Hematopoietic multipotent progenitor cell treated with erythropoietin and hydrocortisone succinate and interleukin-3 and kit ligand, for 4 days (in vitro differentiated cells): Measurements from ENCODE around the gene PRICKLE2.

ENCODE experiments used
- DNase-seq: peaks from one replicate; pipeline ENCODE4 v3.0.0-alpha.2; 2015

The PRICKLE2 gene

GRCh38 chr3:64125561-64125960 lies 99.7 kb downstream of the PRICKLE2 start:
- no peak for DNase-seq

GRCh38 chr3:64123931-64124330 lies 101.3 kb downstream of the PRICKLE2 start:
- DNase-seq = no peak

DNA sequence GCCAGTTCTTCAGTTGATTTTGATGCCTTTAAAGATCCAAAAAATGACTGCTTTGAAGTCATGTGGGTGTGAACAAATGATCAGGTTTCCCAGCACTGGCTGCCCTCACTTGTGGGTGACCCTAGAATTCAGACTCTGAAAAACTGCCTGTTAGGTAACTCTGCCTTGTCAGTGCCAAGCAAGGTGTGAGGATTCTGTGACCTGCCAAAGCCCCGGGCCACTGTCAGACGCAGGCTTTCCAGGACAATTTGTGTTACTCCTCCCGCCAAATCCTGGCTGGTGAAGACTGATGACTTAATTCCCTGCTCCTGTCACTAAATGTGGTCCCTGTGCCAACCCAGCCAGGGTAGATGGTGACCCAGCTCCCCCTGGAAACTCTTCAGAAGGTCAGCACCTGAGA lies 102.8 kb downstream of the PRICKLE2 start:
- DNase-seq = no peak

GRCh38 chr3:64121750-64122311 lies 103.4 kb downstream of the PRICKLE2 start:
- no peak for DNase-seq

DNA sequence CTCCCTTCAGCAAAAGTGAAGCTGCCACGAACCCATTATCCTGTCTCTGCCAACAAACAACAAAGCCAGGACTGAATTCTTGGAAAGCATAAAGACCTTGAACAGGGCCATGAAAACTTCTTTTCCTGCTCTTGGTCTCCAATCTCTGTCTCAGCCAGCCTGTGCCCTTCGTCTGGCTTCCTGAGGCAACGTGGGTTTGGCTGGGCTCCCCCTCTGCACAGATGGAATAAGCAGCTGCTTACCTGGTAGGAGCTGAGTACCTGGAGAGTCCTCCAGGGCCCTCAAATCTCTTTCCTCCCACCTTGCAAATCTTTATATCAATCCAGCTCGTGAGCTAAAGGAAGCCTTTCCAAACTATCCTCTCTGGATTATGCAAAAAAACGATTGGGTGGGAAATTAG lies 104.4 kb downstream of the PRICKLE2 start:
- DNase-seq = no peak

GRCh38 chr3:64117483-64117882 lies 107.8 kb downstream of the PRICKLE2 start:
- DNase-seq = no peak

- no peak for DNase-seq
Measured at GRCh38 chr3:64114651-64115050, 110.6 kb downstream of the PRICKLE2 start.

DNA sequence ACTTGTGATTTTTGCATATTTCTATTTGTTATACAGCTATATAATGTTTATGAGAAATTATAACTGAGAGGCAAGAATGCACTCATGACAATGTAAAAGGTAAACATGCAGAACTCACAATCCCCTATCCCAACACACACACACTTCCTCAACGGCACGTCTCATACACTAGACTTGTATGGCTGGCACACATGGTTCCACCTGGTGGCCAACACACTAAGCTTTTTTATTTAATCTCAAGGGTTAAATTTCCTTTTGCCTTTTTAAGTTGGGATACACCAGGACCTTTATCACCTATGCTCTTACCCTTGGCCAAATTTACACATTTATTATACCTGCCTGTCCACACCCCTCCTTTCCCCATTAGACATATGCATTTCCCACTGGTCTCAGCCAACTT lies 113.4 kb downstream of the PRICKLE2 start:
- no peak for DNase-seq

GRCh38 chr3:64111083-64111482 lies 114.2 kb downstream of the PRICKLE2 start:
- DNase-seq = no peak

DNA sequence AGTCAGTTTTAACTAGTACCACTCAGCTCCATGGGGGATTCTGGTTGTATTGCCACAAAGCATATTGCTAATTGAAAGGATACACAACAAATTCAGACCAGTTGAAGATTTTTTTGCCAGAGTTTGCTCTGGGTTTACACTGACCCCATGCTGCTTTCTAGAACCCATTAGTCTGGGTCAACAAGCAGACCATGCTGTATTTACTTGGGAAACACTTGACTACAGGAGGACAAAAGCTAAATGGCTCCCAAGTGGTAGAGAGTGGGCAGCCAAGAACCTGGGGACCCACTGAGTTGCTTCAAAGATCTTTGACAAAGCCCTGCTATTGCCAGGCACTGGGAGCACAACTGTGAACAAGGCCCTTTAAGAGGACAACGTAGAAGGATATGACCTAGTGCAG lies 115.2 kb downstream of the PRICKLE2 start:
- DNase-seq = no peak

DNA sequence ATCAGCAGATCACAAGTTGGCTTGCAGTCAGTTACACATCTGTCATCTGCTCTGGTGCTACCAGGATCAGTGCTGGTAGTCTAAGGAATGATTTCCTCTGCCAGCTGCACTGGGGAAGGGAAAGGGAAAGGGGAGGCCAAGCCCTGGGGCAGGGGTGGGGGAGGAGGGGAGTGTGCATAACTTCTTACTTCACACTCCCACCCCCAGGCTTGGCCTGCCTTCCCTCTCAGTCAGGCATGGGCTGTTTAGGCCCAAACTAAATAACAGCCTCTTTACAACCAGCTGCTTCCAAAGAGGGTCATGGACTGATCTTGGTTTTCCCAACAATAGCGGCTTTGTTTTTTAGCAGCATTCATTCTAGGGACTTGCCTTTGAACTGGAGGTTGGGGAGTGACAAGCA lies 115.8 kb downstream of the PRICKLE2 start:
- no peak for DNase-seq

- DNase-seq = no peak
Measured at GRCh38 chr3:64108784-64109317, 116.4 kb downstream of the PRICKLE2 start.

DNA sequence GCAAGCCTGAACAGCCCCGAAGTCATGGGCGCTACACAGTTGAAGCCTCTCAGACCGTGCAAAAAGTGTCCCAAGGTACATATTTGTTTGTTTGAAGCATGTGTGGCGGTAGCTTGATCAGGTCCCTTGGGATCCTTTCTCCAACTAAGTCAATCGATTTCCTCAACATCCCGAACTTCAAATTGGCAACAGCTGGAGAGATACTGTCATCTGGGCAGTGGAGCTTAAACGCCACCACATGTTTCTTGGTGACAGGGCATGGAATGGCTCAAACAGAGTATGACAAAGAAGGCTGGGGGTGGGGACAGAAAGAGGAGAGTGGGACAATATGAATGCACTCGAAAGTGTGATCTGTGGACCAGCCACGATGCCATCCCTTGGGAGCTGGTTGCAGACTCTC lies 117.0 kb downstream of the PRICKLE2 start:
- DNase-seq = no peak

DNA sequence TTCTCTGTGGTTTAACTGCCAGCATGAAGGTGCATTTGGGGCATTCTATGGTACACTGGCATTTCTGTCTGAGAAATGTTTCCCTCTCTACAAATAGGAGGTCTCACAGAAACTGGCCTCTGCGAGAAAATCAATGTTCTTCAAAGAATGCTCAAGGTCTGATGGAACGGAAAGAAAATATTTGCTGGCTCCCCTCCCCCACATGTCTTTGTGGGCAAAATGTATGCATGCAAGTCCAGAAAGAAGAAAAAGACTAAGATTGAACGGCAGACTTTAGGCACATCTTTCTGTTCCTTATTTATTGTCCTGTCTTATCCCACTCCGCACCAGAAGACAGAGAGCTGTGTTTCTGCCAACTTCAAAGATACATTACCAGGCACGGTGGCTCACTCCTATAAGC lies 118.1 kb downstream of the PRICKLE2 start:
- no peak for DNase-seq

GRCh38 chr3:64105816-64106215 lies 119.5 kb downstream of the PRICKLE2 start:
- no peak for DNase-seq

GRCh38 chr3:64104691-64105111 lies 120.6 kb downstream of the PRICKLE2 start:
- DNase-seq = no peak

DNA sequence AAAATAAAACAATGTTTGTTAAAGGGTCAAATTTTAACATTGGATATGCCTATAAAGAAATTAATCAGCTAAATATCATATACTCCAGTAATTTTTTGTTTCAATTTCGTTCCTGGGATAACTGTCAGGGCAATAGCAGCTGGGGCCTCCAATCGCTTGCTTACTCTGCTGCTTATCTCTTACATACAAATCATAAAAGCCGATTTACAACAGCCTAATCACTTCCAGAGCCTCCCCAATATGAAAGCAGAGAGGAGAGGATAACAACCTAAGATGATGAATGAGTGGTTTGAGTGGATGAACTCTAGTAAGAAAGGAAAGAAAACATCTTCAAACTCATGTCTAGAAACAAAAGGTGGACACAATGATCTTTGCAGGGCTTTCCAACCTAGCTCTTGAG lies 121.3 kb downstream of the PRICKLE2 start:
- DNase-seq = no peak

DNA sequence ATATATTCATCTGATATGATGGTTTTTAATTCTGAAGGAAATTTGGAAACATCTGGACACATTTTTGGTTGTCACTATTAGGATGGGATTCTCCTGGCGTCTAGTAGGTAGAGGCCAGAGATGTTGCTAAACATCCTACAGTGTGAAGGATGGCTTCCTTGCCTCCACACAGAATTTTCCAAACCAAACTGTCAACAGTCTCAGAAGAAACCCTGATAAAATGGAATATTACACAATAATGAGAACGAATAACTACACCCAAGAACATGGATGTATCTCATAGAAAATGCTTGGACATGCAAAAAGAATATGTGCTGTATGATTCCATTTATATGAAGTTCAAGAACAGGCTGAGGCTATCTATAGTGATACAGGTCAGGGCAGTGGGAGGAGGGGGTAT lies 122.1 kb downstream of the PRICKLE2 start:
- no peak for DNase-seq

- no peak for DNase-seq
Measured at GRCh38 chr3:64102147-64102546, 123.1 kb downstream of the PRICKLE2 start.

DNA sequence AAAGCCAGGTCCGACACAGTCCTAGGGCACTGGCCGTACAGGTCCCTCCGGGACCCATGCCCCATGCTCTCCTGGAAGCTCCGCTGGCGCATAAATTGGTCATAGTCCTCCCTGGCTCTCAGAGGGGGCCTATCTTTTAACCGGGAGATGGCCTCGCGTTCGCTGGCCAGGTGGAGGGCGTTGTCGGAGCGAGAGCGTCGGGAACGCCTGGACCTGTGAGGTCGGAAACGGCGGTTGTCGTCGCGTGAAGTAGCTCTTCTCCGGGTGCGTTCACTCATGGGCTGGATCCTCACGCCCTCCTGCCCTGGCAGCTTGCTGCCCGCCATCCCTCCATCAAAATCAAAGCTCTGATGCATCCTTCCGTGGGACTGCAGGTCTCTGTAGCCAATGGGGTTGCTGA lies 126.0 kb downstream of the PRICKLE2 start:
- no peak for DNase-seq

GRCh38 chr3:64098670-64099069 lies 126.6 kb downstream of the PRICKLE2 start:
- no peak for DNase-seq

- no peak for DNase-seq
Measured at GRCh38 chr3:64097920-64098319, 127.3 kb downstream of the PRICKLE2 start.

GRCh38 chr3:64095802-64096201 lies 129.5 kb downstream of the PRICKLE2 start:
- DNase-seq = no peak

- no peak for DNase-seq
Measured at GRCh38 chr3:64094713-64095079, 130.6 kb downstream of the PRICKLE2 start.
